ENCODE results near the gene CERS1. TPM values are rescaled to one million over a fixed set of nuclear protein-coding genes. Genes with fewer than 3 reads are reported as not detected.

The CERS1 gene
- total and polyA plus RNA-seq, 2 donors (not counting 3 experiments of a cell fraction or from before 2014, with no cell fraction given) = 4.0 to 8.5 TPM

GRCh38 chr19:18839465-18840287 lies 56.3 kb downstream of the CERS1 start:
- H3K4me2 ChIP-seq (ENCODE audit: insufficient read depth, low read length) = no peak overlapping the region
- dilution Hi-C loops (cut with MboI; ENCODE audit: extremely low pct_ligation_motif_present, low sequenced_read_pairs) = no loop called here
- no peaks in the 10 kb centered on the region for H3K9me1 ChIP-seq (replicated peaks; ENCODE audit: control insufficient read depth, extremely low read depth, insufficient read depth, low read length)
- no peak overlapping the region for H3K27ac ChIP-seq (ENCODE audit: insufficient read depth, low read depth, low read length)
- no peak for FAIRE-seq
- no peak overlapping the region for H3K4me3 ChIP-seq (replicated peaks in 1 of 3; ENCODE audit: insufficient read depth in 1 of 3, low read depth in 1 of 3, low read length in 3 of 3)
- H3K79me2 ChIP-seq (ENCODE audit: control insufficient read depth, insufficient read depth, low read length) = peaks cover 98% of the 10 kb centered on the region
- TF ChIP-seq POLR2AphosphoS5 (IDR thresholded peaks at IDR 0.05; ENCODE audit: insufficient read depth, low read depth, low read length) = no peak
- no peak for TF ChIP-seq MYC (IDR thresholded peaks at IDR 0.05; ENCODE audit: low read depth, low read length)
- no peak for TF ChIP-seq FOS (IDR thresholded peaks at IDR 0.05; ENCODE audit: borderline replicate concordance, insufficient read depth, low read length)
- no peak for TF ChIP-seq JUN (IDR thresholded peaks at IDR 0.05; ENCODE audit: borderline replicate concordance, insufficient read depth, insufficient read length, low read depth)
- peak; percentile 14 for DNase-seq (ENCODE audit: low read depth, low spot score)
- CTCF ChIA-PET = interaction anchor here (0.7 to 5.7 kb wide), 5 partner anchors 8 to 247 kb away, joined by 3 to 53 read pairs (median 3); no protein-coding TSS in a partner anchor
- no peak overlapping the region for H2AFZ ChIP-seq (ENCODE audit: low read depth, low read length)
- intact Hi-C loops (cut with micrococcal nuclease) = no loop called here
- peaks cover 9% of the 10 kb centered on the region for H4K20me1 ChIP-seq (replicated peaks; ENCODE audit: control insufficient read depth, extremely low read depth, insufficient read depth, low read length)
- no peaks in the 10 kb centered on the region for H3K9me3 ChIP-seq (replicated peaks; ENCODE audit: control insufficient read depth, insufficient read depth, low read length)
- H3K27me3 ChIP-seq (ENCODE audit: control insufficient read depth in 2 of 2, insufficient read depth in 2 of 2, low read length in 2 of 2) = no peaks in the 10 kb centered on the region
- H3K9ac ChIP-seq (replicated peaks; ENCODE audit: extremely low read depth, insufficient read depth, low read length) = no peak overlapping the region
- peaks cover 15% of the 10 kb centered on the region for H3K4me1 ChIP-seq (ENCODE audit: control insufficient read depth, extremely low read depth, insufficient read depth, low read length)
- POLR2A ChIA-PET = no interaction called here
- H3K36me3 ChIP-seq (ENCODE audit: control insufficient read depth in 2 of 2, extremely low read depth in 1 of 2, insufficient read depth in 2 of 2, low read length in 2 of 2) = peaks cover 0 to 4% of the 10 kb centered on the region in 2 experiments
- BruUV-seq (replicated peaks) = no TSS peak

- Histone ChIP-seq H3K79me2 (ENCODE audit: control insufficient read depth, insufficient read depth, low read length) (peaks cover 77% of the 10 kb centered on the region), H3K27me3 (ENCODE audit: control insufficient read depth in 2 of 2, insufficient read depth in 2 of 2, low read length in 2 of 2) (no peaks in the 10 kb centered on the region), H2AFZ (ENCODE audit: low read depth, low read length) (no peak overlapping the region), H3K4me3 (replicated peaks in 1 of 3; ENCODE audit: insufficient read depth in 1 of 3, low read depth in 1 of 3, low read length in 3 of 3) (peak overlapping the region in 1 of 3 experiments; percentile 86), H4K20me1 (replicated peaks; ENCODE audit: control insufficient read depth, extremely low read depth, insufficient read depth, low read length) (peaks cover 9% of the 10 kb centered on the region), H3K27ac (ENCODE audit: insufficient read depth, low read depth, low read length) (no peak overlapping the region), H3K9me3 (replicated peaks; ENCODE audit: control insufficient read depth, insufficient read depth, low read length) (no peaks in the 10 kb centered on the region), H3K9me1 (replicated peaks; ENCODE audit: control insufficient read depth, extremely low read depth, insufficient read depth, low read length) (no peaks in the 10 kb centered on the region), H3K9ac (replicated peaks; ENCODE audit: extremely low read depth, insufficient read depth, low read length) (no peak overlapping the region), H3K36me3 (ENCODE audit: control insufficient read depth in 2 of 2, extremely low read depth in 1 of 2, insufficient read depth in 2 of 2, low read length in 2 of 2) (peaks cover 0 to 4% of the 10 kb centered on the region in 2 experiments), H3K4me2 (ENCODE audit: insufficient read depth, low read length) (peak overlapping the region; percentile 96), H3K4me1 (ENCODE audit: control insufficient read depth, extremely low read depth, insufficient read depth, low read length) (peaks cover 30% of the 10 kb centered on the region)
- FAIRE-seq = no peak
- dilution Hi-C loops (cut with MboI; ENCODE audit: extremely low pct_ligation_motif_present, low sequenced_read_pairs) (no loop called here), intact Hi-C loops (cut with micrococcal nuclease) (no loop called here)
- TF ChIP-seq FOS (IDR thresholded peaks at IDR 0.05; ENCODE audit: borderline replicate concordance, insufficient read depth, low read length) (no peak), EZH2 (IDR thresholded peaks at IDR 0.05; ENCODE audit: borderline replicate concordance, low read depth, low read length, severe bottlenecking) (no peak)
- POLR2A ChIA-PET = no interaction called here
- CTCF ChIA-PET = interaction anchor here (5.3 kb wide), 1 partner anchor 15 kb away, joined by 79 read pairs; no protein-coding TSS in a partner anchor
- no TSS peak for BruUV-seq (replicated peaks)
- DNase-seq (ENCODE audit: low read depth, low spot score) = no peak
Observed at GRCh38 chr19:18834644-18834984, 61.3 kb downstream of the CERS1 start.

All from endothelial cell of umbilical vein (primary cell).